ENCODE results near the gene ERICH2. TPM values are rescaled to one million over a fixed set of nuclear protein-coding genes. Genes with fewer than 3 reads are reported as not detected.

Gene ERICH2
- total RNA-seq, 1 experiment from 2014 or later = 7.2 TPM

GRCh38 chr2:170774074-170774473, 3.9 kb downstream of the ERICH2 start:
- no peak for TF ChIP-seq CTCF (IDR thresholded peaks at IDR 0.05; ENCODE audit: unreplicated experiment)
- Mint-ChIP-seq H3K36me3 (ENCODE audit: insufficient read depth, unreplicated experiment) (no peaks in the 10 kb centered on the region), H3K27ac (ENCODE audit: low read depth, unreplicated experiment) (no peak overlapping the region), H3K4me1 (ENCODE audit: insufficient read depth, unreplicated experiment) (no peaks in the 10 kb centered on the region), H3K4me3 (ENCODE audit: unreplicated experiment) (no peak overlapping the region), H3K9me3 (ENCODE audit: unreplicated experiment) (no peaks in the 10 kb centered on the region), H3K27me3 (ENCODE audit: insufficient read depth, unreplicated experiment) (no peaks in the 10 kb centered on the region)
- CTCF ChIA-PET = no interaction called here
- no peak for DNase-seq (ENCODE audit: unreplicated experiment)
- POLR2A ChIA-PET = no interaction called here
- BruUV-seq (replicated peaks) = no TSS peak
- intact Hi-C loops (cut with micrococcal nuclease) = loop anchor here (5.0 kb wide), 1 partner anchor 37 kb away; no protein-coding TSS in a partner anchor

DNA sequence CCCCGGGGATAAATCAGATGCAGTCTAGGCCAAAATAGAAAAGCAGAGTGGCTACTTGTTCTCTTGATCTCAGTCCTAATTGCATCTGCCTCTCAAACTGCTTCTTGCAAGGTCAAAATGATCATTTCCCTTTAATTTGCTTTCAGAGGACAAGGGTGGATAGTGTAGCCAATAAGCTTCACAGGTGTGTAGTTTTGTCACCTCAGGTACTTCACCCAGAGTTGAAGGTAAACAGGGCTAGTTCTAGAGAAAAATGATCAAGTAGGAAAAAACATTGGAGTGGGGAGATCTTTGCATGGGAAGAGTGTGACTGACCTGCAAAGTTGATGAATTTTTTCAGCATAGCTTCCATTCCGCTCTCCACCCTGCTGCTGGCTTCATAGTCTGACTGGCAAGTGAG, 8.7 kb downstream of the ERICH2 start:
- Mint-ChIP-seq H3K9me3 (ENCODE audit: unreplicated experiment) (no peaks in the 10 kb centered on the region), H3K4me1 (ENCODE audit: insufficient read depth, unreplicated experiment) (no peaks in the 10 kb centered on the region), H3K36me3 (ENCODE audit: insufficient read depth, unreplicated experiment) (no peaks in the 10 kb centered on the region), H3K27ac (ENCODE audit: low read depth, unreplicated experiment) (no peak overlapping the region), H3K4me3 (ENCODE audit: unreplicated experiment) (no peak overlapping the region), H3K27me3 (ENCODE audit: insufficient read depth, unreplicated experiment) (no peaks in the 10 kb centered on the region)
- intact Hi-C loops (cut with micrococcal nuclease) = no loop called here
- BruUV-seq (replicated peaks) = no TSS peak
- no peak for TF ChIP-seq CTCF (IDR thresholded peaks at IDR 0.05; ENCODE audit: unreplicated experiment)
- ChIA-PET CTCF (interaction anchor here (0.6 to 1.4 kb wide), 4 partner anchors 34 to 424 kb away, joined by 3 read pairs; no protein-coding TSS in a partner anchor), POLR2A (no interaction called here)
- no peak for DNase-seq (ENCODE audit: unreplicated experiment)

GRCh38 chr2:170779304-170779703, 9.1 kb downstream of the ERICH2 start:
- no peaks in the 10 kb centered on the region for H3K4me1 Mint-ChIP-seq (ENCODE audit: insufficient read depth, unreplicated experiment)
- TF ChIP-seq CTCF (IDR thresholded peaks at IDR 0.05; ENCODE audit: unreplicated experiment) = no peak
- ChIA-PET POLR2A (interaction anchor here (0.7 kb wide), 1 partner anchor 35 kb away, joined by 4 read pairs; no protein-coding TSS in a partner anchor), CTCF (interaction anchor here (0.6 to 1.4 kb wide), 4 partner anchors 33 to 424 kb away, joined by 3 read pairs; no protein-coding TSS in a partner anchor)
- H3K27ac Mint-ChIP-seq (ENCODE audit: low read depth, unreplicated experiment) = no peak overlapping the region
- intact Hi-C loops (cut with micrococcal nuclease) = no loop called here
- no peak for DNase-seq (ENCODE audit: unreplicated experiment)
- no peaks in the 10 kb centered on the region for H3K27me3 Mint-ChIP-seq (ENCODE audit: insufficient read depth, unreplicated experiment)
- H3K4me3 Mint-ChIP-seq (ENCODE audit: unreplicated experiment) = no peak overlapping the region
- no peaks in the 10 kb centered on the region for H3K36me3 Mint-ChIP-seq (ENCODE audit: insufficient read depth, unreplicated experiment)
- BruUV-seq (replicated peaks) = no TSS peak
- no peaks in the 10 kb centered on the region for H3K9me3 Mint-ChIP-seq (ENCODE audit: unreplicated experiment)

- intact Hi-C loops (cut with micrococcal nuclease) = no loop called here
- H3K27ac Mint-ChIP-seq (ENCODE audit: low read depth, unreplicated experiment) = no peak overlapping the region
- H3K36me3 Mint-ChIP-seq (ENCODE audit: insufficient read depth, unreplicated experiment) = no peaks in the 10 kb centered on the region
- no peaks in the 10 kb centered on the region for H3K4me1 Mint-ChIP-seq (ENCODE audit: insufficient read depth, unreplicated experiment)
- ChIA-PET CTCF (interaction anchor here (0.6 to 1.0 kb wide), 3 partner anchors 30 to 408 kb away, joined by 3 to 6 read pairs (median 4); no protein-coding TSS in a partner anchor), POLR2A (interaction anchor here (1.2 to 2.4 kb wide), 3 partner anchors 11 to 44 kb away, joined by 3 to 7 read pairs (median 4); partner anchors contain the start of gene GAD1)
- H3K9me3 Mint-ChIP-seq (ENCODE audit: unreplicated experiment) = no peaks in the 10 kb centered on the region
- H3K27me3 Mint-ChIP-seq (ENCODE audit: insufficient read depth, unreplicated experiment) = no peaks in the 10 kb centered on the region
- DNase-seq (ENCODE audit: unreplicated experiment) = no peak
- no TSS peak for BruUV-seq (replicated peaks)
- no peak for TF ChIP-seq CTCF (IDR thresholded peaks at IDR 0.05; ENCODE audit: unreplicated experiment)
- no peak overlapping the region for H3K4me3 Mint-ChIP-seq (ENCODE audit: unreplicated experiment)
Measured at GRCh38 chr2:170782673-170783072, 12.5 kb downstream of the ERICH2 start.

All from MCF 10A (cell line).